ENCODE data around the gene ANKRD1.

GRCh38 chr10:90921906-90922305 lies 1.0 kb upstream of the ANKRD1 start:
- TF ChIP-seq CTCF (IDR thresholded peaks at IDR 0.05; ENCODE audit: low read depth, low read length): no peak
- TF ChIP-seq POLR2A (IDR thresholded peaks at IDR 0.05; ENCODE audit: extremely low read depth, insufficient read length): no peak
